Neuron (in vitro differentiated cells): Measurements from ENCODE around the gene RHOC.

Source experiments
- H2AFZ ChIP-seq: one replicate; pipeline ENCODE4 v1.6.1; 2013; ENCODE audit warnings: low read depth, mild to moderate bottlenecking, inconsistent platforms, low read length, moderate library complexity
- H3K27me3 ChIP-seq: one replicate; pipeline ENCODE4 v1.6.1; 2013; ENCODE audit warnings: low read length; ENCODE audit not compliant: insufficient read depth
- H3K36me3 ChIP-seq: one replicate; pipeline ENCODE4 v1.6.1; 2013; ENCODE audit warnings: low read length; ENCODE audit not compliant: insufficient read depth
- H3K4me1 ChIP-seq: one replicate; pipeline ENCODE4 v1.6.1; 2013; ENCODE audit warnings: low read length; ENCODE audit not compliant: insufficient read depth
- H3K4me3 ChIP-seq: 2 replicates; pipeline ENCODE4 v1.5.1; 2013; ENCODE audit warnings: mild to moderate bottlenecking, low read length, moderate library complexity
- H3K9me3 ChIP-seq: one replicate; pipeline ENCODE4 v1.6.1; 2013; ENCODE audit warnings: low read length

Gene RHOC

GRCh38 chr1:112703706-112704105, 3.2 kb downstream of the RHOC start:
- no peak overlapping the region for H2AFZ ChIP-seq
- H3K4me3 ChIP-seq: no peak overlapping the region
- H3K9me3 ChIP-seq: no peaks in the 10 kb centered on the region
- peaks cover 3% of the 10 kb centered on the region for H3K27me3 ChIP-seq
- H3K36me3 ChIP-seq: peaks cover 37% of the 10 kb centered on the region
- H3K4me1 ChIP-seq: peaks cover 39% of the 10 kb centered on the region

- Histone ChIP-seq H3K36me3 (peaks cover 46% of the 10 kb centered on the region), H3K4me1 (peaks cover 36% of the 10 kb centered on the region)
Observed at GRCh38 chr1:112702420-112703261, 4.3 kb downstream of the RHOC start.

GRCh38 chr1:112702067-112702395, 4.9 kb downstream of the RHOC start:
- H3K27me3 ChIP-seq: no peaks in the 10 kb centered on the region
- no peak overlapping the region for H2AFZ ChIP-seq
- H3K9me3 ChIP-seq: no peaks in the 10 kb centered on the region
- H3K36me3 ChIP-seq: peaks cover 49% of the 10 kb centered on the region
- H3K4me3 ChIP-seq: no peak overlapping the region
- peaks cover 34% of the 10 kb centered on the region for H3K4me1 ChIP-seq

More at GRCh38 chr1:112702420-112703261, 4.3 kb downstream of the RHOC start:
- H3K9me3 ChIP-seq: no peaks in the 10 kb centered on the region
- H3K27me3 ChIP-seq: no peaks in the 10 kb centered on the region
- H3K4me3 ChIP-seq: no peak overlapping the region
- no peak overlapping the region for H2AFZ ChIP-seq

- H3K36me3 ChIP-seq: peaks cover 54% of the 10 kb centered on the region
- H3K9me3 ChIP-seq: no peaks in the 10 kb centered on the region
- H2AFZ ChIP-seq: no peak overlapping the region
- H3K4me1 ChIP-seq: peaks cover 34% of the 10 kb centered on the region
- H3K4me3 ChIP-seq: no peak overlapping the region
- H3K27me3 ChIP-seq: no peaks in the 10 kb centered on the region
Observed at GRCh38 chr1:112701227-112702066, 5.5 kb downstream of the RHOC start.

GRCh38 chr1:112700290-112701226, 6.4 kb downstream of the RHOC start:
- peaks cover 60% of the 10 kb centered on the region for H3K36me3 ChIP-seq
- H3K4me1 ChIP-seq: peaks cover 28% of the 10 kb centered on the region
- H3K9me3 ChIP-seq: no peaks in the 10 kb centered on the region
- no peak overlapping the region for H3K4me3 ChIP-seq
- H2AFZ ChIP-seq: no peak overlapping the region
- H3K27me3 ChIP-seq: no peaks in the 10 kb centered on the region

- peaks cover 20% of the 10 kb centered on the region for H3K4me1 ChIP-seq
- no peaks in the 10 kb centered on the region for H3K9me3 ChIP-seq
- no peak overlapping the region for H2AFZ ChIP-seq
- peaks cover 70% of the 10 kb centered on the region for H3K36me3 ChIP-seq
- H3K4me3 ChIP-seq: no peak overlapping the region
- no peaks in the 10 kb centered on the region for H3K27me3 ChIP-seq
Observed at GRCh38 chr1:112699425-112700144, 7.3 kb downstream of the RHOC start.

GRCh38 chr1:112698366-112699310, 8.3 kb downstream of the RHOC start:
- Histone ChIP-seq H3K4me3 (no peak overlapping the region), H3K36me3 (peaks cover 79% of the 10 kb centered on the region), H2AFZ (no peak overlapping the region), H3K4me1 (peaks cover 12% of the 10 kb centered on the region), H3K27me3 (no peaks in the 10 kb centered on the region), H3K9me3 (no peaks in the 10 kb centered on the region)

GRCh38 chr1:112697781-112698201, 9.1 kb downstream of the RHOC start:
- Histone ChIP-seq H3K27me3 (no peaks in the 10 kb centered on the region), H3K4me3 (no peak overlapping the region), H3K4me1 (peaks cover 12% of the 10 kb centered on the region), H3K36me3 (peaks cover 83% of the 10 kb centered on the region), H2AFZ (no peak overlapping the region), H3K9me3 (no peaks in the 10 kb centered on the region)

GRCh38 chr1:112696578-112697314, 10.2 kb downstream of the RHOC start:
- Histone ChIP-seq H2AFZ (no peak overlapping the region), H3K4me3 (no peak overlapping the region), H3K4me1 (peaks cover 12% of the 10 kb centered on the region), H3K36me3 (peaks cover 85% of the 10 kb centered on the region), H3K27me3 (no peaks in the 10 kb centered on the region), H3K9me3 (no peaks in the 10 kb centered on the region)

GRCh38 chr1:112695276-112695675, 11.7 kb downstream of the RHOC start:
- H2AFZ ChIP-seq: no peak overlapping the region
- H3K9me3 ChIP-seq: no peaks in the 10 kb centered on the region
- peaks cover 80% of the 10 kb centered on the region for H3K36me3 ChIP-seq
- no peaks in the 10 kb centered on the region for H3K27me3 ChIP-seq
- H3K4me1 ChIP-seq: peaks cover 2% of the 10 kb centered on the region
- H3K4me3 ChIP-seq: no peak overlapping the region

- Histone ChIP-seq H3K27me3 (no peaks in the 10 kb centered on the region), H3K4me1 (no peaks in the 10 kb centered on the region), H2AFZ (no peak overlapping the region), H3K36me3 (peaks cover 78% of the 10 kb centered on the region), H3K9me3 (no peaks in the 10 kb centered on the region), H3K4me3 (no peak overlapping the region)
Observed at GRCh38 chr1:112694363-112694929, 12.5 kb downstream of the RHOC start.
